ENCODE measurements around the gene TOMM5.

Gene TOMM5

GRCh38 chr9:37565661-37566618 is 26.5 kb downstream of the TOMM5 start:
- in situ Hi-C loops (cut with HindIII; ENCODE audit: low sequenced_read_pairs): no loop called here

GRCh38 chr9:37564916-37565315 is 27.5 kb downstream of the TOMM5 start:
- in situ Hi-C loops (cut with HindIII; ENCODE audit: low sequenced_read_pairs): no loop called here

GRCh38 chr9:37563806-37564513 is 28.4 kb downstream of the TOMM5 start:
- in situ Hi-C loops (cut with HindIII; ENCODE audit: low sequenced_read_pairs): no loop called here

- in situ Hi-C loops (cut with HindIII; ENCODE audit: low sequenced_read_pairs): no loop called here
Observed at GRCh38 chr9:37562826-37563225, 29.6 kb downstream of the TOMM5 start.

- in situ Hi-C loops (cut with HindIII; ENCODE audit: low sequenced_read_pairs): no loop called here
Observed at GRCh38 chr9:37561682-37562081, 30.7 kb downstream of the TOMM5 start.

- in situ Hi-C loops (cut with HindIII; ENCODE audit: low sequenced_read_pairs): no loop called here
Observed at GRCh38 chr9:37559855-37560592, 32.4 kb downstream of the TOMM5 start.

- in situ Hi-C loops (cut with HindIII; ENCODE audit: low sequenced_read_pairs): no loop called here
Observed at GRCh38 chr9:37559125-37559524, 33.3 kb downstream of the TOMM5 start.

GRCh38 chr9:37555786-37556185 is 36.6 kb downstream of the TOMM5 start:
- in situ Hi-C loops (cut with HindIII; ENCODE audit: low sequenced_read_pairs): no loop called here

- in situ Hi-C loops (cut with HindIII; ENCODE audit: low sequenced_read_pairs): no loop called here
Observed at GRCh38 chr9:37554318-37554717, 38.1 kb downstream of the TOMM5 start.

- in situ Hi-C loops (cut with HindIII; ENCODE audit: low sequenced_read_pairs): no loop called here
Observed at GRCh38 chr9:37551888-37552287, 40.5 kb downstream of the TOMM5 start.

GRCh38 chr9:37551468-37551867 is 40.9 kb downstream of the TOMM5 start:
- in situ Hi-C loops (cut with HindIII; ENCODE audit: low sequenced_read_pairs): no loop called here

- in situ Hi-C loops (cut with HindIII; ENCODE audit: low sequenced_read_pairs): no loop called here
Observed at GRCh38 chr9:37550781-37551180, 41.6 kb downstream of the TOMM5 start.

GRCh38 chr9:37549527-37549926 is 42.9 kb downstream of the TOMM5 start:
- in situ Hi-C loops (cut with HindIII; ENCODE audit: low sequenced_read_pairs): no loop called here

GRCh38 chr9:37547328-37547878 is 45.0 kb downstream of the TOMM5 start:
- in situ Hi-C loops (cut with HindIII; ENCODE audit: low sequenced_read_pairs): no loop called here

- in situ Hi-C loops (cut with HindIII; ENCODE audit: low sequenced_read_pairs): no loop called here
Observed at GRCh38 chr9:37543468-37543867, 48.9 kb downstream of the TOMM5 start.

GRCh38 chr9:37542895-37543294 is 49.5 kb downstream of the TOMM5 start:
- in situ Hi-C loops (cut with HindIII; ENCODE audit: low sequenced_read_pairs): no loop called here

GRCh38 chr9:37542488-37542887 is 49.9 kb downstream of the TOMM5 start:
- in situ Hi-C loops (cut with HindIII; ENCODE audit: low sequenced_read_pairs): no loop called here

- in situ Hi-C loops (cut with HindIII; ENCODE audit: low sequenced_read_pairs): no loop called here
Observed at GRCh38 chr9:37541465-37541864, 50.9 kb downstream of the TOMM5 start.

- in situ Hi-C loops (cut with HindIII; ENCODE audit: low sequenced_read_pairs): no loop called here
Observed at GRCh38 chr9:37540634-37541033, 51.8 kb downstream of the TOMM5 start.

GRCh38 chr9:37539634-37540033 is 52.8 kb downstream of the TOMM5 start:
- in situ Hi-C loops (cut with HindIII; ENCODE audit: low sequenced_read_pairs): no loop called here

All from endothelial cell of hepatic sinusoid (primary cell).